ENCODE measurements around the gene GALNT18.

DNA sequence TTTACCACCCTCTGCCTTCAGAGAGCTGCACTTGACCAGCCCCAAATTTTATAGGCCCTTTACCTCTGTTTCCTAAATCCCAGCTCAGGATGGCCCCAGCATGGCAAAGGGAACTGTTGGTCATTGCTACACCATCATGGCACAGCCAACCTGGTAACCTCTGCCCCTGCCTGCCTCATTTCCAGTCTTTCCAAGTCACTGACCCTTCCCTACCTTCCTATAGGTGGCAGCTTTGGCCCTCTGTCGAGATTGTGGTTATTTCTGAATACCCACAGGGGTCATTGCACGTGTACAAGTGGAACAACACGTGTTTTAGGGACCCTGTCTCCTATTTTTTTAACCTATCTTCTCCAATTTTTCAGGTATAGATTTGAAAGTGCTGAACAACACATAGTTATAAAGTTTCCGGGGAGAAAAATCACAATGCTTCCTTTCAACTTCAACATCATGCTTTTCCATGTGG is 2.8 kb downstream of the GALNT18 start:
- TF ChIP-seq, protein P1, sequence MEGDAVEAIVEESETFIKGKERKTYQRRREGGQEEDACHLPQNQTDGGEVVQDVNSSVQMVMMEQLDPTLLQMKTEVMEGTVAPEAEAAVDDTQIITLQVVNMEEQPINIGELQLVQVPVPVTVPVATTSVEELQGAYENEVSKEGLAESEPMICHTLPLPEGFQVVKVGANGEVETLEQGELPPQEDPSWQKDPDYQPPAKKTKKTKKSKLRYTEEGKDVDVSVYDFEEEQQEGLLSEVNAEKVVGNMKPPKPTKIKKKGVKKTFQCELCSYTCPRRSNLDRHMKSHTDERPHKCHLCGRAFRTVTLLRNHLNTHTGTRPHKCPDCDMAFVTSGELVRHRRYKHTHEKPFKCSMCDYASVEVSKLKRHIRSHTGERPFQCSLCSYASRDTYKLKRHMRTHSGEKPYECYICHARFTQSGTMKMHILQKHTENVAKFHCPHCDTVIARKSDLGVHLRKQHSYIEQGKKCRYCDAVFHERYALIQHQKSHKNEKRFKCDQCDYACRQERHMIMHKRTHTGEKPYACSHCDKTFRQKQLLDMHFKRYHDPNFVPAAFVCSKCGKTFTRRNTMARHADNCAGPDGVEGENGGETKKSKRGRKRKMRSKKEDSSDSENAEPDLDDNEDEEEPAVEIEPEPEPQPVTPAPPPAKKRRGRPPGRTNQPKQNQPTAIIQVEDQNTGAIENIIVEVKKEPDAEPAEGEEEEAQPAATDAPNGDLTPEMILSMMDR (IDR thresholded peaks at IDR 0.05): peak in 1 of 7 experiments; percentile 1
- no peak for TF ChIP-seq POLR2A (IDR thresholded peaks at IDR 0.05)

Data from body of pancreas (tissue), 4 donors.